Cardiac fibroblast (primary cell): ENCODE data around the gene CKAP2L.

Source experiments
- DNase-seq, 2 donors: peaks; one replicate each; pipeline versions ENCODE4 v3.0.0 to v3.0.0-alpha.2; 2010; ENCODE audit warnings: low read depth in 2 of 2
- H3K4me3 ChIP-seq, 2 donors: replicated peaks in 1 of 2; 1 replicate in 1 of 2; 2 replicates in 1 of 2; pipeline ENCODE4 v1.5.1; 2011; ENCODE audit warnings: low read depth in 2 of 2, low read length in 2 of 2, mild to moderate bottlenecking in 2 of 2, moderate library complexity in 1 of 2
- TF ChIP-seq, protein P1 (sequence below): IDR thresholded peaks from one replicate; pipeline ENCODE4 v1.5.1; 2011; ENCODE audit warnings: low read depth, mild to moderate bottlenecking, low read length, inconsistent platforms

The CKAP2L gene

GRCh38 chr2:112791693-112792230, 27.4 kb upstream of the CKAP2L start:
- TF ChIP-seq, protein P1, sequence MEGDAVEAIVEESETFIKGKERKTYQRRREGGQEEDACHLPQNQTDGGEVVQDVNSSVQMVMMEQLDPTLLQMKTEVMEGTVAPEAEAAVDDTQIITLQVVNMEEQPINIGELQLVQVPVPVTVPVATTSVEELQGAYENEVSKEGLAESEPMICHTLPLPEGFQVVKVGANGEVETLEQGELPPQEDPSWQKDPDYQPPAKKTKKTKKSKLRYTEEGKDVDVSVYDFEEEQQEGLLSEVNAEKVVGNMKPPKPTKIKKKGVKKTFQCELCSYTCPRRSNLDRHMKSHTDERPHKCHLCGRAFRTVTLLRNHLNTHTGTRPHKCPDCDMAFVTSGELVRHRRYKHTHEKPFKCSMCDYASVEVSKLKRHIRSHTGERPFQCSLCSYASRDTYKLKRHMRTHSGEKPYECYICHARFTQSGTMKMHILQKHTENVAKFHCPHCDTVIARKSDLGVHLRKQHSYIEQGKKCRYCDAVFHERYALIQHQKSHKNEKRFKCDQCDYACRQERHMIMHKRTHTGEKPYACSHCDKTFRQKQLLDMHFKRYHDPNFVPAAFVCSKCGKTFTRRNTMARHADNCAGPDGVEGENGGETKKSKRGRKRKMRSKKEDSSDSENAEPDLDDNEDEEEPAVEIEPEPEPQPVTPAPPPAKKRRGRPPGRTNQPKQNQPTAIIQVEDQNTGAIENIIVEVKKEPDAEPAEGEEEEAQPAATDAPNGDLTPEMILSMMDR: no peak
- no peak for DNase-seq
- H3K4me3 ChIP-seq: no peak overlapping the region

GRCh38 chr2:112791019-112791418, 26.6 kb upstream of the CKAP2L start:
- TF ChIP-seq, protein P1: no peak
- no peak for DNase-seq
- no peak overlapping the region for H3K4me3 ChIP-seq

- DNase-seq: no peak
- TF ChIP-seq, protein P1: no peak
- H3K4me3 ChIP-seq: no peak overlapping the region
Measured at GRCh38 chr2:112790305-112790704, 25.9 kb upstream of the CKAP2L start.

GRCh38 chr2:112789186-112789585, 24.8 kb upstream of the CKAP2L start:
- no peak for DNase-seq
- no peak overlapping the region for H3K4me3 ChIP-seq
- TF ChIP-seq, protein P1: no peak

DNA sequence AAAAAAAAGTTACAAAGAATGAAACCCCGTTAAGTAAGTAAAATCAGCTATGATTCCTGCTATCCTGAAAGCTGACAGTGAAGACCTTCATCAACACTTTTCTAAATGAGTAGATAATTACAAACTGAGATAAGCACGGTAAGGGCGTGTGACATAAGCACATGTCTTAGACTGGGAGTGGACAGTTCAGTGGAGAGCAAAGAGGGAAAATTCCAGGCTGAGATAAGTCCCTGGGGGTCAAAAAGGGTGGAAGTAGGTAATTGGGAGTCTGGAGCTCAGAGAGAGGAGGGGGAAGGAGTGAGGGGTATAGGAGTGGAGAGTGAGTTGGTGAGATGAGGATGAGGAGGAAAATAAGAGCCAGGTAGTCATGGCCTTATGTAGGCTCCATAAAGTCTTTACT, 24.2 kb upstream of the CKAP2L start:
- no peak for DNase-seq
- no peak overlapping the region for H3K4me3 ChIP-seq
- TF ChIP-seq, protein P1: no peak

DNA sequence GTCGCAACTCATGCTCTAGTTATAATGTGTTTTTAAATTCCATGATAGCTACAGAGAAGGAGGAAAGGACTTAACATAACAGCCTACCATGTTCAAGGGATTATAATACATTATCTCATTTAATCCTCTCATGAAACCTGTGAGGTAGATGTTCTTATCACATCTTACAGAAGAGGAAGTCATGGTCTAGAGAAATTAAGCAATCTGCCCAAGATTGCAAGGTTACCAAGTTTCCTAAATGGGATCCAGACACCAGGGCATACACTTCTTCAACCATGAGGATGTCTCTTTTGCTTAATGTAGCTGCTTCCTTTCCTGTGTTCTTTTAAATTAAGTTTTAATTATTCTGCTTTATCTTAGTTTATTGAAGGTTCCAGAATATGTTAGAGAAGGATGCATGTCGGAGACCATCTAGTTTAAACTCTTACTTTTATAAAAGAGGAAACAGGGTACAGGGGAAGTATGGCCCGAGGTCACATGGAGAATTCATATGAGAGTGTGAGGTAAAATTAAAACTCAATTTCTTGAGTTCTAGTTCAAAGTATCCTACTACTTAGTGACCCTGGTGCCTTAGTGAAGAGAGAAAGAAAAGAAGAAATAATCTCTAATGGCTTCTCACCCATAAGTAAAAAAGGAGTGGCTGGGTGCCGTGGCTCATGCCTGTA, 23.5 kb upstream of the CKAP2L start:
- no peak for DNase-seq
- no peak overlapping the region for H3K4me3 ChIP-seq
- TF ChIP-seq, protein P1: no peak
